Astrocyte (in vitro differentiated cells and primary cell): Measurements from ENCODE around the gene OR52I2.

Experiments
- CTCF ChIP-seq: IDR thresholded peaks from 2 replicates; pipeline ENCODE4 v1.5.1; 2011; ENCODE audit warnings: low read depth, mild to moderate bottlenecking, inconsistent platforms, low read length, moderate library complexity; ENCODE audit not compliant: insufficient read depth
- EZH2 ChIP-seq: IDR thresholded peaks from 2 replicates; pipeline ENCODE4 v1.6.1; 2012; ENCODE audit warnings: mild to moderate bottlenecking, low read length, inconsistent platforms; ENCODE audit not compliant: insufficient read depth

DNA sequence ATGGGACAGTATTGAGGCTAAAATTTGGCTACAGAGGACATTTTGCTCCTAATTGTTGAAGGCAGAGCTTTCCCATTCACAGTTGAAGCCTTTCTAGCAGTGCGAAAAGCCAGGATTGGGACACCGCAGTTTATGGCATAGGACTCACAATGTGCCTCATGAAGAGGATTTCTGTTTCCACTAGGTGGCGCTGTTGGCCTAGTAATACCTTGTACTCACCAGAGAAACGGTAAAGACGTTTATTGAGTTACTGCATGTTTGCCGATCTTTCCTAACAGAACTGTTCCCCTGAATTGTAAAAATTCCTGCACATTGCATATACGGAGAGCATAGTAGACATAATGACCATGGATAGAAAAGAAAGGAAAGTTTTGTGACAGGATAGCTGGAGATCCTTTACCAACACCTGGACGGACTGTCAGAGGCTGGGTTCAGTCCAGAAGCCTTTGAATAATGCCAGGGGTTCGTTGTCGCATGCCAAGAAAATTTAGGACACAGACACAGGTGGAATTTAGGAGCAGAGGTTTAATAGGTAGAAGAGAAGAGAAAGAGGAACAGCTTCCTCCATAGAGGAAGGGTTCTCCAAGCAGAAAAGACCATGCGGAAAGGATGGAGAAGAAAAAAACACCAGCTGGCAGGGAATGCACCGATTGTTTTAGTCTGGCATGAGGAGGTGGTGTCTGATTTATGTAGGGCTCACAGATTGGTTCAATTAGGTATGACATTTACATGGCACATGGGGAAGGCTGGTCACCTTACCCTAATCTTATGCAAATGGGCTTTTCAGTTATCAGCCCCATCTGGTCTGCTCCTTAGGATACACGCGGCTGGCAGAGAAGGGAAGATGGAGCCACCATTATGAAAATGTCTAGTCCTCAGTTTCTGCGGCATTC lies 44.9 kb downstream of the OR52I2 start:
- TF ChIP-seq CTCF (peak; percentile 67), EZH2 (no peak)
